Stimulated activated effector memory CD8-positive, alpha-beta T cell treated with anti-CD3 and anti-CD28 coated beads, Interleukin-12 subunit alpha, Interleukin-12 subunit beta, amount 100 ng/mL, for 72 hours (primary cell): ENCODE data around the gene CECR2.
"Not testable (repeated sequence)": the region's sequence is repeated elsewhere in the genome, so short reads cannot be mapped to it uniquely, and the experiment has no call there.

ENCODE experiments used
- ATAC-seq: fragments of 150-1000 bp; cut with Tn5 transposase; 2 replicates; pipeline ENCODE4 v1.10.0; 2021
- DNase-seq, 2 donors: peaks; one replicate each; pipeline ENCODE4 v3.0.0; 2021 to 2022; ENCODE audit warnings: low spot score in 2 of 2
- H3K27ac Mint-ChIP-seq: one replicate; pipeline ENCODE4 v1.8.0; 2022; ENCODE audit warnings: mild to moderate bottlenecking, mixed read lengths
- H3K36me3 Mint-ChIP-seq: one replicate; pipeline ENCODE4 v1.8.0; 2022; ENCODE audit warnings: mild to moderate bottlenecking, mixed read lengths
- H3K4me1 Mint-ChIP-seq: one replicate; pipeline ENCODE4 v1.8.0; 2022; ENCODE audit warnings: mixed read lengths
- H3K4me3 Mint-ChIP-seq: one replicate; pipeline ENCODE4 v1.8.0; 2022; ENCODE audit warnings: mild to moderate bottlenecking, mixed read lengths
- H3K9me3 Mint-ChIP-seq: one replicate; pipeline ENCODE4 v1.8.0; 2022; ENCODE audit warnings: mixed read lengths

CECR2 gene

DNA sequence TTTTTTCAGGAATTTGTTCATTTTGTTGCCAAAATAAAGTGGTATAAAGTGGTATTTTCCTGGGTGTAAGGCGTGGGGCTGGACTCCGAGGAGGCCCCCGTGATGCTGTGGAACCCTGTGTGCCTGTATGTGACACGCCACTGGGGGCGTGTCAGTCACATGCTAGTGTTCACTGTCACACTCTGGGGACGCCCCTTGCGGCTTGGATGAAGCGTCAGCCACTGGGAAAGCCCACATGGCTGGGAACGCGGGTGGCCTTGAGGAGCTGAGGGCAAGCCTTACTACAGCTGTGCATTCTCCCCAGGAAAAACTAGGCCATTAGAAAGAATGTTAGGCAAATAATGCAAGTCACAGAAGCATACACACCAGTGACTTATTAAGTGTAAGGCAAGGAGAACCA, 117.1 kb downstream of the CECR2 start:
- H3K27ac Mint-ChIP-seq, result no peak overlapping the region
- H3K9me3 Mint-ChIP-seq, result no peaks in the 10 kb centered on the region
- DNase-seq (no peak), ATAC-seq (no peak)
- H3K4me1 Mint-ChIP-seq, result no peaks in the 10 kb centered on the region
- H3K36me3 Mint-ChIP-seq, result no peaks in the 10 kb centered on the region
- H3K4me3 Mint-ChIP-seq, result no peak overlapping the region

DNA sequence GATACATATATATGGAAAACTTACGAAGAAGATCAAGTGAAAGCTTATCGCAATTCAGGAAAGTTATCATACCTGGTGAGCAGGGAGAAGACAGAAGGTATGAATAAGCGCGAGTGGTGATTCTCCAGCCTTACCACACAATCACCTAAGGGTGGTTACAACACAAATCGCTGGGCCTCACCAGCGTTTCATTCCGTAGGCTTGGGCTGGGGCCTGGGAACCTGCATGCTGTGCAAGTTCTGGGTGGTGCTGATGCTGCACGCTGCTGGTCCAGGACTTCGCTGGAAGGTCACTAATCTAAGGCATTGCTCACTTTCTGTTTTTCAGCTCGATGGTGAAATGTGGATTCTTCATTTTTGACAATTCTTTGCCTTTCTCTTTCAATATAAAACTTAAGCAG, 117.5 kb downstream of the CECR2 start:
- ATAC-seq (no peak), DNase-seq (no peak)
- H3K4me1 Mint-ChIP-seq, result no peaks in the 10 kb centered on the region
- no peaks in the 10 kb centered on the region for H3K36me3 Mint-ChIP-seq
- no peak overlapping the region for H3K27ac Mint-ChIP-seq
- no peak overlapping the region for H3K4me3 Mint-ChIP-seq
- H3K9me3 Mint-ChIP-seq, result no peaks in the 10 kb centered on the region

DNA sequence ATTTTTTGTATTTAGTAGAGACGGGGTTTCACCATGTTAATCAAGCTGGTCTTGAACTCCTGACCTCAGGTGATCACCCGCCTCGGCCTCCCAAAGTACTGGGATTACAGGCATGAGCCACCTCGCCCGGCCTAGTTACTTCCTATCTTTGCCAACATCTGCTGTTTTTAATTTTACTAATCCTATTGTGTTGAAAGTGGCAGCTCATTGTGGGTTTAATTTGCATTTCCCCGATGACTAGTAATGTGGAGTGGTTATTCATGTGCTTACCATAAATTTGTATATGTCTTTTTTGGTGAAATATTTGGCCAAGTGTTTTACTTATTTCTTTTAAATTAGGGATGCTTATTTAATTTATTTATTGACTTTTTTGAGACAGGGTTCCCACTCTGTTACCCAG, 119.8 kb downstream of the CECR2 start:
- no peaks in the 10 kb centered on the region for H3K36me3 Mint-ChIP-seq
- no peak for DNase-seq
- no peaks in the 10 kb centered on the region for H3K4me1 Mint-ChIP-seq
- H3K27ac Mint-ChIP-seq, result no peak overlapping the region
- H3K4me3 Mint-ChIP-seq, result no peak overlapping the region
- no peaks in the 10 kb centered on the region for H3K9me3 Mint-ChIP-seq
- ATAC-seq, result no peak

DNA sequence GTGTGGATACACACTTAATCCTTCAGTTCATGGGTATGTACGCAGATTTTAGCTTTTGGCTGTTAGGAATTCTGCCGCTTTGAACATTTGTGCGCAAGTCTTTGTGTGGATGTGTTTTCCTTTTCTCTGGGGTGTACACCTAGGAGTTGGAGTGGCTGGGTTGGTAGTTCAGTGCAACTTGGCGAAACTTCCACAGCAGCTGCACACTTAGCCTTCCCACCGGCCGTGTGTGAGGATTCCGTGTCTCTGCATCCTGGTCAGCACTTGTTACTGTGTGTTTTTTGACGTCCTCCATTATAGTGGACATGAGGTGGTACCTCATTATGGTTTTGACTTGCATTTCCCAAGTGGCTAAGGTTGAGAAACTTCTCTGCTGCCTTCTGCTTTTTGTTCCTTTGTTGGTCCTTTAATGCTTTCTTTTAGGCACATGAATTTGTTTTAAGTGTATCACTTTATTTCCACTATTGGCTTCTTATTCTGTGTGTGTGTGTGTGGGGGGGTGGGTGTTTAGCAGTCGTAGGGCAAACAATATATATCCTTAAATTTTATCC, 121.9 kb downstream of the CECR2 start:
- Mint-ChIP-seq H3K4me1 (no peaks in the 10 kb centered on the region), H3K4me3 (no peak overlapping the region), H3K36me3 (no peaks in the 10 kb centered on the region), H3K9me3 (no peaks in the 10 kb centered on the region), H3K27ac (no peak overlapping the region)
- ATAC-seq, result no peak
- DNase-seq, result no peak

- ATAC-seq, result no peak
- no peaks in the 10 kb centered on the region for H3K9me3 Mint-ChIP-seq
Observed at GRCh38 chr22:17492247-17492646, 123.0 kb downstream of the CECR2 start.

GRCh38 chr22:17493419-17493981, 124.2 kb downstream of the CECR2 start:
- ATAC-seq, result no peak
- no peaks in the 10 kb centered on the region for H3K4me1 Mint-ChIP-seq

More at GRCh38 chr22:17492247-17492646, 123.0 kb downstream of the CECR2 start:
- H3K4me3 Mint-ChIP-seq, result no peak overlapping the region
- DNase-seq, result no peak
- no peaks in the 10 kb centered on the region for H3K4me1 Mint-ChIP-seq
- H3K36me3 Mint-ChIP-seq, result no peaks in the 10 kb centered on the region
- no peak overlapping the region for H3K27ac Mint-ChIP-seq

GRCh38 chr22:17496841-17497240, 127.6 kb downstream of the CECR2 start:
- Mint-ChIP-seq H3K4me1 (no peaks in the 10 kb centered on the region), H3K27ac (no peak overlapping the region), H3K36me3 (no peaks in the 10 kb centered on the region), H3K4me3 (no peak overlapping the region), H3K9me3 (no peaks in the 10 kb centered on the region)
- DNase-seq (no peak), ATAC-seq (no peak)

More at GRCh38 chr22:17493419-17493981, 124.2 kb downstream of the CECR2 start:
- DNase-seq, result no peak
- Mint-ChIP-seq H3K36me3 (no peaks in the 10 kb centered on the region), H3K9me3 (no peaks in the 10 kb centered on the region), H3K27ac (no peak overlapping the region), H3K4me3 (no peak overlapping the region)

GRCh38 chr22:17501679-17502285, 132.5 kb downstream of the CECR2 start:
- ATAC-seq (peak; percentile 68), DNase-seq (no peak)
- Mint-ChIP-seq H3K9me3 (no peaks in the 10 kb centered on the region), H3K4me3 (no peak overlapping the region), H3K4me1 (no peaks in the 10 kb centered on the region), H3K36me3 (no peaks in the 10 kb centered on the region), H3K27ac (no peak overlapping the region)

GRCh38 chr22:17508110-17508509, 138.8 kb downstream of the CECR2 start:
- no peak for ATAC-seq
- Mint-ChIP-seq H3K4me3 (no peak overlapping the region), H3K27ac (no peak overlapping the region), H3K4me1 (no peaks in the 10 kb centered on the region), H3K9me3 (no peaks in the 10 kb centered on the region), H3K36me3 (no peaks in the 10 kb centered on the region)
- no peak for DNase-seq

DNA sequence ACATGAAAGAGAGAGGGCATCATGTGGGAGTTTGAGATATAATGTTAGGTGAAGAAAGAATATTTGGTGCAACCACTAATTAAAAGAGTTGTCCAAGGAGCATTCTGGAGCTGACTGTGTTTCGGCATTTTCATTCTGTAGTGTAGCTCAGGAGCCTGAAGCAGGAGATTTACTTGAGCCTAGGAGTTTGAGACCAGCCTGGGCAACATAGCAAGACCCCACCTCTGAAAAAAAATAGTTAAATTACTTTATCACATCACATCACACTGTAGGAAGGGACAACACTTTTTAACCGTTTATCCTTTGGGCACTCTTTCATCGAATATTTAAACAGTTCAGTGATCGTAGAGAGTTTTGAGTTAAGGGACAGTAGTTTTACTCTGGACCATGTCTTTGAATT, 143.7 kb downstream of the CECR2 start:
- H3K36me3 Mint-ChIP-seq, result no peaks in the 10 kb centered on the region
- DNase-seq, result no peak
- ATAC-seq, result no peak
- H3K9me3 Mint-ChIP-seq, result no peaks in the 10 kb centered on the region
- H3K27ac Mint-ChIP-seq, result no peak overlapping the region
- H3K4me3 Mint-ChIP-seq, result no peak overlapping the region
- H3K4me1 Mint-ChIP-seq, result no peaks in the 10 kb centered on the region

DNA sequence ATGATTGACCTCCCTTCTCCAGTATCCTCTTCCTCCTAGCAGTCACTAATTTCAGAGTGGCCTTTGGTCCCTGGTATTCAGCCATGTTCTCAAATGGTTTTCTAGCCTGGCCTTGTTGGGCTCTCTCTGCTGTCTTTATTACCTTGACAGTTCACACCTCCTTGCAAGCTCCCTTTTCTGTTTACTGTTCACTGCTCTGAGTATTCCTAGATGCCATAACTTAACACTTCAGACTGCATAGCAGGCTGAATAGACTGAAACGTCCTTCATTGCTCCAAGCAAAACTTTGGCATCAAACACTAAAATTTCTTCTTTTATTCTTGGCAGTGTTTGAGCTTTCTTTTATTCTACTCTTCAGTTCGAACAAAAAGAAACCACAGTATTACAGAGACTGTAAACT, 144.4 kb downstream of the CECR2 start:
- Mint-ChIP-seq H3K4me1 (no peaks in the 10 kb centered on the region), H3K27ac (no peak overlapping the region), H3K36me3 (no peaks in the 10 kb centered on the region), H3K9me3 (no peaks in the 10 kb centered on the region), H3K4me3 (no peak overlapping the region)
- ATAC-seq, result no peak
- no peak for DNase-seq

- DNase-seq, result no peak
- ATAC-seq, result no peak
- Mint-ChIP-seq H3K9me3 (no peaks in the 10 kb centered on the region), H3K36me3 (no peaks in the 10 kb centered on the region), H3K4me3 (no peak overlapping the region), H3K27ac (no peak overlapping the region), H3K4me1 (no peaks in the 10 kb centered on the region)
Observed at GRCh38 chr22:17514084-17514483, 144.8 kb downstream of the CECR2 start.

DNA sequence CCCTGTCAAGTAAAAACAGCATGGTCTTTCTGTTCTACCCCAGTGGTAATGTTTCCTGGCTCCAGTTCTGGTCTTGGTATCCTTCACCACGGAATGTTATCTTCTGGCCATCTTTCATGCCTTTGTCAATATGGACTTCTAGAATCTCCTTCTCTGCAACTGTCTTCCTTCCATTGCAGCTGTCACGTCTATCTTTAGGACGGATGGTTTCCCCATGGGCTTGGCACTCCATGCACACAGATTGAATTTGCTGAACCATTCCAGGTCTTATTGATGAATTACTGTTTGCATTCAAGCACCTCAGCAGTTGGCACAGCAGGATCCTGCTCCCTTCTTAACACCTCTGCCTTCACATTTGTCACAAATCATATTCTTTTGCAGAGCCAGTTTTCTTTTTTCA, 149.1 kb downstream of the CECR2 start:
- Mint-ChIP-seq H3K4me3 (no peak overlapping the region), H3K27ac (no peak overlapping the region), H3K36me3 (no peaks in the 10 kb centered on the region), H3K4me1 (no peaks in the 10 kb centered on the region), H3K9me3 (no peaks in the 10 kb centered on the region)
- no peak for DNase-seq
- ATAC-seq, result no peak

DNA sequence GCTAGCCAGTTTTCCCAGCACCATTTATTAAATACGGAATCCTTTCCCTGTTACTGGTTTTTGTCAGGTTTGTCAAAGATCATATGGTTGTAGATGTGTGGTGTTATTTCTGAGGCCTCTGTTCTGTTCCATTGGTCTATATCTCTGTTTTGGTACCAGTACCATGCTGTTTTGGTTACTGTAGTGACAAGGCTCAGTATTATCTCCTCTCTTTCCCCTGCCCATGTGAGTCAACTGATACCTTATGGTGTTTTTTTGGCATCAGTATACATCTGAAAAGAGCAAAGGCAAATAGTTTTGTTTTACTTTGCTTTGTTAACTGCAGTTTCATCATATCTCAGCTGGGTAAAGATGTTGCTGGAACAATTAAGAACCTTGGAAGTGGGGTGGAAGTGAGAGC, 152.7 kb downstream of the CECR2 start:
- not testable (repeated sequence) for H3K36me3 Mint-ChIP-seq, H3K27ac Mint-ChIP-seq, ATAC-seq, DNase-seq, H3K4me3 Mint-ChIP-seq, H3K9me3 Mint-ChIP-seq, H3K4me1 Mint-ChIP-seq

- H3K4me1 Mint-ChIP-seq, result peaks cover 6% of the 10 kb centered on the region
- H3K4me3 Mint-ChIP-seq, result no peak overlapping the region
- no peaks in the 10 kb centered on the region for H3K9me3 Mint-ChIP-seq
- no peak overlapping the region for H3K27ac Mint-ChIP-seq
- DNase-seq (no peak), ATAC-seq (no peak)
- no peaks in the 10 kb centered on the region for H3K36me3 Mint-ChIP-seq
Observed at GRCh38 chr22:17523925-17524324, 154.7 kb downstream of the CECR2 start.

DNA sequence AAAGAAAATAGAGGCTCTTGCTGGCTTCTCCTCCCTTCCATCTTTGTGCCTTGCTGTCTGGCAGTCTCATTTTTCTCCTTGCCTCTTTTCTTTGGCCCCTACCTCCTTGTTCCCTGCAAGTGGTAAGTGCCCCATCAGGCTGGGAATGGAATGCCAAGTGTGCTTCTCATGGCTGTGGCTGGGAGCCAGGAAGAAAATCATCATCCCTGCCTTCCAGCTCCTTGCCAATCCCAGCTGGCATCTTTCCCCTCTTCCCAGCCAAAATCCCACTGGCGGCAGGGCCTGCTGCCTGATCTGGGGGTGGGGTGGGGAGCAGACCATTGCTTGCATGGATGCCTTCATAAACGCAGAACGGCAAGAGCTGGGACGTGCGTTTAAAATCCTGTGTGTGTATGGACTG, 167.0 kb downstream of the CECR2 start:
- Mint-ChIP-seq H3K36me3 (no peaks in the 10 kb centered on the region), H3K4me1 (no peaks in the 10 kb centered on the region), H3K27ac (no peak overlapping the region), H3K4me3 (no peak overlapping the region), H3K9me3 (no peaks in the 10 kb centered on the region)
- no peak for DNase-seq
- ATAC-seq, result no peak
